Esophagus muscularis mucosa (tissue), 4 donors: Measurements from ENCODE around the gene LRMDA.

Experiments used
- CTCF ChIP-seq, 3 experiments: fragments of 200-600 bp in 2 of 3; fragments of 450-650 bp in 1 of 3; sonication (generic) in 2 of 3; IDR thresholded peaks; one replicate each; pipeline ENCODE4 v1.5.1; 2017 to 2019; ENCODE audit warnings: antibody characterized with exemption in 3 of 3, mild to moderate bottlenecking in 2 of 3, moderate library complexity in 1 of 3
- EP300 ChIP-seq: sonication (generic); formaldehyde crosslinking; IDR thresholded peaks from one replicate; pipeline ENCODE4 v1.6.1; 2017; ENCODE audit warnings: antibody characterized with exemption
- POLR2A ChIP-seq: fragments of 450-650 bp; IDR thresholded peaks from one replicate; pipeline ENCODE4 v1.6.1; 2017; ENCODE audit warnings: antibody characterized with exemption, moderate library complexity, mild to moderate bottlenecking, low read depth
- POLR2AphosphoS5 ChIP-seq, 2 donors: sonication (generic); formaldehyde crosslinking; IDR thresholded peaks; one replicate each; pipeline ENCODE4 v1.6.1; 2017; ENCODE audit warnings: antibody characterized with exemption in 2 of 2

- TF ChIP-seq POLR2AphosphoS5 (IDR thresholded peaks at IDR 0.05) (no peak), CTCF (IDR thresholded peaks at IDR 0.05) (no peak), POLR2A (no peak), EP300 (no peak)
Measured at GRCh38 chr10:75815066-75815465, 383.6 kb downstream of the LRMDA start.
